ENCODE data around the gene CDC42.

DNA sequence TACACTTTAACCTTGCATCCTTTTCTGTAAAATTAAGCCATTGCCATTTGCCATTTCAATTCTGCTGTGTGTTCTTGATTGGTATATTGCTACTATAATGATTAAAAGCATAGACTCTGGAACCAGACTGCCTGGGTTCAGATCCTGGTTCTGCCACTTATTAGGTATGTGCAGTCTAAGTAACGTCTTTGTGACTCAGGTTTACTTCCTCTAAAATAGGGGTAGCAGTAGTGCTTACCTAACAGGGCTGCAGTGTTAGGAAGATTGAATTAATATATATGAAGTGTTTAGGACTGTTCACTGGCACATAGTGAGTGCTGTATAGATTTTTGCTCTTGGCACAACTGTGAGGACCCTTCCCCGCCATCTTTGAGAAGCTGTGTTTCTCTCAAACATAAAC lies 4.4 kb downstream of the CDC42 start:
- TF ChIP-seq POLR2AphosphoS5 (IDR thresholded peaks at IDR 0.05) (no peak), CTCF (IDR thresholded peaks at IDR 0.05) (no peak), POLR2A (IDR thresholded peaks at IDR 0.05; ENCODE audit: low read depth) (no peak)
